Measurements from ENCODE around the gene KCNK6. TPM values are rescaled to one million over a fixed set of nuclear protein-coding genes. Genes with fewer than 3 reads are reported as not detected.
A peak's percentile ranks its signal among the peaks of the same experiment; 100 is the strongest.
"Not testable (repeated sequence)": the region's sequence is repeated elsewhere in the genome, so short reads cannot be mapped to it uniquely, and the experiment has no call there.

The KCNK6 gene
- total RNA-seq, 4 donors from 2014 or later, result 0.67 to 4.4 (median 1.2) TPM

GRCh38 chr19:38361633-38362075 lies 42.0 kb downstream of the KCNK6 start:
- Histone ChIP-seq H3K9me3 (no peaks in the 10 kb centered on the region), H3K4me3 (replicated peaks in 1 of 3) (peak overlapping the region in 2 of 3 donors; percentile 4 to 43), H3K27ac (no peak overlapping the region), H3K36me3 (no peaks in the 10 kb centered on the region), H3K27me3 (no peaks in the 10 kb centered on the region), H3K4me1 (peaks cover 8 to 10% of the 10 kb centered on the region in 2 donors)
- no peak for TF ChIP-seq POLR2A (IDR thresholded peaks at IDR 0.05)
- peak in 3 of 6 experiments; percentile 18 to 31 (median 27) for TF ChIP-seq CTCF (IDR thresholded peaks at IDR 0.05)
- 0% methylated on average over 3 of the region's 37 CpGs; no CpG with 5 or more reads in 1 of the 2 donors for WGBS, 2 donors
- DNase-seq, result peak; percentile 76 to 83
- intact Hi-C loops (cut with DNase I), result no loop called here

GRCh38 chr19:38362076-38362945 lies 42.7 kb downstream of the KCNK6 start:
- H3K4me1 ChIP-seq, result peaks cover 8 to 10% of the 10 kb centered on the region in 2 donors
- H3K9me3 ChIP-seq, result no peaks in the 10 kb centered on the region
- intact Hi-C loops (cut with DNase I), result no loop called here
- H3K27me3 ChIP-seq, result no peaks in the 10 kb centered on the region
- WGBS, 2 donors, result 2 to 4% methylated on average over 24 to 58 of the region's 68 CpGs
- DNase-seq, result peak; percentile 82 to 89
- H3K36me3 ChIP-seq, result no peaks in the 10 kb centered on the region
- peak overlapping the region; percentile 4 to 47 (median 43) for H3K4me3 ChIP-seq (replicated peaks in 1 of 3)
- TF ChIP-seq POLR2A (IDR thresholded peaks at IDR 0.05), result no peak
- TF ChIP-seq CTCF (IDR thresholded peaks at IDR 0.05), result no peak
- H3K27ac ChIP-seq, result peak overlapping the region in 1 of 3 donors; percentile 3

- H3K4me1 ChIP-seq; DNase-seq; H3K27me3 ChIP-seq; H3K9me3 ChIP-seq; H3K4me3 ChIP-seq (replicated peaks in 1 of 3); H3K27ac ChIP-seq; intact Hi-C loops (cut with DNase I); H3K36me3 ChIP-seq: not testable (repeated sequence)
- 56 to 62% methylated on average over 15 to 16 of the region's 16 CpGs for WGBS, 2 donors
Observed at GRCh38 chr19:38362946-38363688, 43.5 kb downstream of the KCNK6 start.

GRCh38 chr19:38367041-38367440 lies 47.4 kb downstream of the KCNK6 start:
- Histone ChIP-seq H3K36me3 (no peaks in the 10 kb centered on the region), H3K9me3 (no peaks in the 10 kb centered on the region), H3K4me3 (replicated peaks in 1 of 3) (no peak overlapping the region), H3K27ac (no peak overlapping the region), H3K4me1 (peaks cover 8 to 9% of the 10 kb centered on the region in 2 donors), H3K27me3 (no peaks in the 10 kb centered on the region)
- 58 to 60% methylated on average over 12 of the region's 12 CpGs for WGBS, 2 donors
- no peak for DNase-seq
- TF ChIP-seq CTCF (IDR thresholded peaks at IDR 0.05) (no peak), POLR2A (IDR thresholded peaks at IDR 0.05) (no peak)
- intact Hi-C loops (cut with DNase I), result no loop called here

GRCh38 chr19:38369584-38369983 lies 49.9 kb downstream of the KCNK6 start:
- Histone ChIP-seq H3K27ac (no peak overlapping the region), H3K9me3 (no peaks in the 10 kb centered on the region), H3K4me1 (peaks cover 0 to 3% of the 10 kb centered on the region in 2 donors), H3K27me3 (no peaks in the 10 kb centered on the region), H3K4me3 (replicated peaks in 1 of 3) (no peak overlapping the region), H3K36me3 (no peaks in the 10 kb centered on the region)
- intact Hi-C loops (cut with DNase I), result no loop called here
- TF ChIP-seq POLR2A (IDR thresholded peaks at IDR 0.05) (no peak), CTCF (IDR thresholded peaks at IDR 0.05) (no peak)
- DNase-seq, result no peak
- 89 to 92% methylated on average over 2 of the region's 2 CpGs for WGBS, 2 donors

Data from thyroid gland (tissue), 4 donors.